Measurements from ENCODE around the gene KRT79.
A peak's percentile ranks its signal among the peaks of the same experiment; 100 is the strongest.

DNA sequence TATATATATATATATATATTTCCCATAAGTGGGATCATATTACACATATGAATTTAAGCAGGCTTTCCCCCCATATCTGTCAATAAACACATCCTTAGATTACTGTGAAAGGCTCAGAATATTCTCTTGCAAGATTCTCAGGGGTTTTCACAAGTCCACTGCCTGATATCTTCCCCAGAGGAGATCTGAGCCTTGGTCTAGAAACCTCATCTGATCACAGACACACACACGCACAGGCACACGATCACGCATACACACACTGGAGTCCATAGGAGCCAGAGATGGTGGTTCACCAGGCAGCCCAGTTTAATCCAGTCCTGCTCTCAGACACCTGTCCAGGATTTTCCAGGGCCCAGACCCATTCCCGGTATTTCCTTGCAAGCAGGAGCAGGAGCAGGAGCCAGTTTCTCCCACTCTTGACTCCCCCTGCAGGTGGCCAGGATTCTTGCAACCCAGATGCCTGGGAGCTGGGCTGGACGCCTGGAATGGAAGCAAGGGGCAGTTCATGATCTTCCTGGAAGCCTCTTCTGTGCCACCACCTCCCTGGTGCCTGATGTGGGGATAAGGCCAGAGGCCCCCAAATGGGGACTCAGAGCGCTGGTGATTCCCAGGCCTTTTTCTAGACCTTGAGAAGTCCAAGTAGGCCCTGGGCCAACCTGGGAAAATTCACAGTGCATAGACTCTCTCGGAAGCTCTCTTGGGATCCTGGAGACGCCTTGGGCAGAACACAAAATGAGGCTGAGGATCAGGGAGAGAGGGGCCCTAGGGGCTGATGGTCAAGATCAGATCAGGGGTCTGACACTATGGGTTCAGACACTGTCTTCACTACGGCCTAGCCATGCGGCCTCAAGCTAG is 31.2 kb upstream of the KRT79 start:
- TF ChIP-seq, protein P1, sequence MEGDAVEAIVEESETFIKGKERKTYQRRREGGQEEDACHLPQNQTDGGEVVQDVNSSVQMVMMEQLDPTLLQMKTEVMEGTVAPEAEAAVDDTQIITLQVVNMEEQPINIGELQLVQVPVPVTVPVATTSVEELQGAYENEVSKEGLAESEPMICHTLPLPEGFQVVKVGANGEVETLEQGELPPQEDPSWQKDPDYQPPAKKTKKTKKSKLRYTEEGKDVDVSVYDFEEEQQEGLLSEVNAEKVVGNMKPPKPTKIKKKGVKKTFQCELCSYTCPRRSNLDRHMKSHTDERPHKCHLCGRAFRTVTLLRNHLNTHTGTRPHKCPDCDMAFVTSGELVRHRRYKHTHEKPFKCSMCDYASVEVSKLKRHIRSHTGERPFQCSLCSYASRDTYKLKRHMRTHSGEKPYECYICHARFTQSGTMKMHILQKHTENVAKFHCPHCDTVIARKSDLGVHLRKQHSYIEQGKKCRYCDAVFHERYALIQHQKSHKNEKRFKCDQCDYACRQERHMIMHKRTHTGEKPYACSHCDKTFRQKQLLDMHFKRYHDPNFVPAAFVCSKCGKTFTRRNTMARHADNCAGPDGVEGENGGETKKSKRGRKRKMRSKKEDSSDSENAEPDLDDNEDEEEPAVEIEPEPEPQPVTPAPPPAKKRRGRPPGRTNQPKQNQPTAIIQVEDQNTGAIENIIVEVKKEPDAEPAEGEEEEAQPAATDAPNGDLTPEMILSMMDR (IDR thresholded peaks at IDR 0.05; ENCODE audit: insufficient read depth, low read length): peak; percentile 59
- no peak for TF ChIP-seq SPI1 (IDR thresholded peaks at IDR 0.05; ENCODE audit: borderline replicate concordance, low read depth)
